ENCODE data around the gene PRKCA. TPM values are rescaled to one million over a fixed set of nuclear protein-coding genes. Genes with fewer than 3 reads are reported as not detected.

PRKCA gene
- total and polyA plus RNA-seq, 9 of the 15 experiments (the other 6 are each of a cell fraction or from before 2014, with no cell fraction given), result 3.2 to 33.0 (median 17.8) TPM

DNA sequence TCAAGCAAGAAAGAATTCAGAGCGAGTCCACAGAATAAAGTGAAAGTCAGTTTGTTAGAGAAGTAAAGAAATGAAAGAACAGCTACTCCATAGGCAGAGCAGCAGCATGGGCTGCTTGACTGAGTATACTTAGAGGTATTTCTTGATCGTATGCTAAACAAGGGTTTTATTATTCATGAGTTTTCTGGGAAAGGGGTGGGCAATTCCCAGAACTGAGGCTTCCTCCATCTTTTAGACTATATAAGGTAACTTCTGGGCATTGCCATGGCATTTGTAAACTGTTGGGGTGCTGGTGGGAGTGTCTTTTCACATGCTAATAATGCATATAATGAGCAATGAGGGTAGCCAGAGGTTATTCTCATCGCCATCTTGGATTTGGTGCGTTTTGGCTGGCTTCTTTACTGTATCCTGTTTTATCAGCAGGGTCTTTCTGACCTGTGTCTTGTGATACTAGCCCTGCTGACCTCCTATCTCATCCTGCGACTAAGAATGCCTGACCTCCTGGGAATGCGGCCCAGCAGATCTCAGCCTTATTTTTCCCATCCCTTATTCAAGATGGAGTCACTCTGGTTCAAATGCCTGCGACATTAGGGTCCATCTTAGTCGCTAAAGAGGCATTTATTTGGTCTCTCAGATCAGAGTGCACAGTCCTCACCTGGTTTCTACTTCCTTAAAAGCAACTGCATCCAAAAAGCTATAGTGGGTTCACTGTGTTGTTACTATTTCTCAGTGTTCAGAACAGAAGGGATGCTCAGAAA is 432.0 kb downstream of the PRKCA start (continued):
- TF ChIP-seq ZBTB17 (CRISPR knock-in tag; IDR thresholded peaks at IDR 0.05) (no peak; the same call in 1 of the 2 replicates), SMAD4 (CRISPR knock-in tag; conservative IDR thresholded peaks at IDR 0.05) (peak; percentile 83), GABPB1 (CRISPR knock-in tag; IDR thresholded peaks at IDR 0.05) (no peak), SRSF3 (IDR thresholded peaks at IDR 0.05; ENCODE audit: insufficient read depth, low read length) (no peak), JUN (IDR thresholded peaks at IDR 0.05; ENCODE audit: borderline replicate concordance, low read depth, low read length) (no peak), JUN (CRISPR knock-in tag; IDR thresholded peaks at IDR 0.05; ENCODE audit: borderline replicate concordance) (no peak)
- TF ChIP-seq, protein P1, sequence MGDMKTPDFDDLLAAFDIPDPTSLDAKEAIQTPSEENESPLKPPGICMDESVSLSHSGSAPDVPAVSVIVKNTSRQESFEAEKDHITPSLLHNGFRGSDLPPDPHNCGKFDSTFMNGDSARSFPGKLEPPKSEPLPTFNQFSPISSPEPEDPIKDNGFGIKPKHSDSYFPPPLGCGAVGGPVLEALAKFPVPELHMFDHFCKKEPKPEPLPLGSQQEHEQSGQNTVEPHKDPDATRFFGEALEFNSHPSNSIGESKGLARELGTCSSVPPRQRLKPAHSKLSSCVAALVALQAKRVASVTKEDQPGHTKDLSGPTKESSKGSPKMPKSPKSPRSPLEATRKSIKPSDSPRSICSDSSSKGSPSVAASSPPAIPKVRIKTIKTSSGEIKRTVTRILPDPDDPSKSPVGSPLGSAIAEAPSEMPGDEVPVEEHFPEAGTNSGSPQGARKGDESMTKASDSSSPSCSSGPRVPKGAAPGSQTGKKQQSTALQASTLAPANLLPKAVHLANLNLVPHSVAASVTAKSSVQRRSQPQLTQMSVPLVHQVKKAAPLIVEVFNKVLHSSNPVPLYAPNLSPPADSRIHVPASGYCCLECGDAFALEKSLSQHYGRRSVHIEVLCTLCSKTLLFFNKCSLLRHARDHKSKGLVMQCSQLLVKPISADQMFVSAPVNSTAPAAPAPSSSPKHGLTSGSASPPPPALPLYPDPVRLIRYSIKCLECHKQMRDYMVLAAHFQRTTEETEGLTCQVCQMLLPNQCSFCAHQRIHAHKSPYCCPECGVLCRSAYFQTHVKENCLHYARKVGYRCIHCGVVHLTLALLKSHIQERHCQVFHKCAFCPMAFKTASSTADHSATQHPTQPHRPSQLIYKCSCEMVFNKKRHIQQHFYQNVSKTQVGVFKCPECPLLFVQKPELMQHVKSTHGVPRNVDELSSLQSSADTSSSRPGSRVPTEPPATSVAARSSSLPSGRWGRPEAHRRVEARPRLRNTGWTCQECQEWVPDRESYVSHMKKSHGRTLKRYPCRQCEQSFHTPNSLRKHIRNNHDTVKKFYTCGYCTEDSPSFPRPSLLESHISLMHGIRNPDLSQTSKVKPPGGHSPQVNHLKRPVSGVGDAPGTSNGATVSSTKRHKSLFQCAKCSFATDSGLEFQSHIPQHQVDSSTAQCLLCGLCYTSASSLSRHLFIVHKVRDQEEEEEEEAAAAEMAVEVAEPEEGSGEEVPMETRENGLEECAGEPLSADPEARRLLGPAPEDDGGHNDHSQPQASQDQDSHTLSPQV (IDR thresholded peaks at IDR 0.05), result peak; percentile 93
- TF ChIP-seq, protein P2, sequence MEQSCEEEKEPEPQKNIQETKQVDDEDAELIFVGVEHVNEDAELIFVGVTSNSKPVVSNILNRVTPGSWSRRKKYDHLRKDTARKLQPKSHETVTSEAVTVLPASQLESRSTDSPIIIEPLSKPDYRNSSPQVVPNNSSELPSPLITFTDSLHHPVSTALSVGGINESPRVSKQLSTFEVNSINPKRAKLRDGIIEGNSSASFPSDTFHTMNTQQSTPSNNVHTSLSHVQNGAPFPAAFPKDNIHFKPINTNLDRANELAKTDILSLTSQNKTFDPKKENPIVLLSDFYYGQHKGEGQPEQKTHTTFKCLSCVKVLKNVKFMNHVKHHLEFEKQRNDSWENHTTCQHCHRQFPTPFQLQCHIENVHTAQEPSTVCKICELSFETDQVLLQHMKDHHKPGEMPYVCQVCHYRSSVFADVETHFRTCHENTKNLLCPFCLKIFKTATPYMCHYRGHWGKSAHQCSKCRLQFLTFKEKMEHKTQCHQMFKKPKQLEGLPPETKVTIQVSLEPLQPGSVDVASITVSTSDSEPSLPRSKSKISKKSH (CRISPR knock-in tag; IDR thresholded peaks at IDR 0.05), result no peak
- TF ChIP-seq, protein P3, sequence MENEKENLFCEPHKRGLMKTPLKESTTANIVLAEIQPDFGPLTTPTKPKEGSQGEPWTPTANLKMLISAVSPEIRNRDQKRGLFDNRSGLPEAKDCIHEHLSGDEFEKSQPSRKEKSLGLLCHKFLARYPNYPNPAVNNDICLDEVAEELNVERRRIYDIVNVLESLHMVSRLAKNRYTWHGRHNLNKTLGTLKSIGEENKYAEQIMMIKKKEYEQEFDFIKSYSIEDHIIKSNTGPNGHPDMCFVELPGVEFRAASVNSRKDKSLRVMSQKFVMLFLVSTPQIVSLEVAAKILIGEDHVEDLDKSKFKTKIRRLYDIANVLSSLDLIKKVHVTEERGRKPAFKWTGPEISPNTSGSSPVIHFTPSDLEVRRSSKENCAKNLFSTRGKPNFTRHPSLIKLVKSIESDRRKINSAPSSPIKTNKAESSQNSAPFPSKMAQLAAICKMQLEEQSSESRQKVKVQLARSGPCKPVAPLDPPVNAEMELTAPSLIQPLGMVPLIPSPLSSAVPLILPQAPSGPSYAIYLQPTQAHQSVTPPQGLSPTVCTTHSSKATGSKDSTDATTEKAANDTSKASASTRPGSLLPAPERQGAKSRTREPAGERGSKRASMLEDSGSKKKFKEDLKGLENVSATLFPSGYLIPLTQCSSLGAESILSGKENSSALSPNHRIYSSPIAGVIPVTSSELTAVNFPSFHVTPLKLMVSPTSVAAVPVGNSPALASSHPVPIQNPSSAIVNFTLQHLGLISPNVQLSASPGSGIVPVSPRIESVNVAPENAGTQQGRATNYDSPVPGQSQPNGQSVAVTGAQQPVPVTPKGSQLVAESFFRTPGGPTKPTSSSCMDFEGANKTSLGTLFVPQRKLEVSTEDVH (IDR thresholded peaks at IDR 0.05; ENCODE audit: low read depth, partially characterized antibody), result no peak
- TF ChIP-seq, protein P4, sequence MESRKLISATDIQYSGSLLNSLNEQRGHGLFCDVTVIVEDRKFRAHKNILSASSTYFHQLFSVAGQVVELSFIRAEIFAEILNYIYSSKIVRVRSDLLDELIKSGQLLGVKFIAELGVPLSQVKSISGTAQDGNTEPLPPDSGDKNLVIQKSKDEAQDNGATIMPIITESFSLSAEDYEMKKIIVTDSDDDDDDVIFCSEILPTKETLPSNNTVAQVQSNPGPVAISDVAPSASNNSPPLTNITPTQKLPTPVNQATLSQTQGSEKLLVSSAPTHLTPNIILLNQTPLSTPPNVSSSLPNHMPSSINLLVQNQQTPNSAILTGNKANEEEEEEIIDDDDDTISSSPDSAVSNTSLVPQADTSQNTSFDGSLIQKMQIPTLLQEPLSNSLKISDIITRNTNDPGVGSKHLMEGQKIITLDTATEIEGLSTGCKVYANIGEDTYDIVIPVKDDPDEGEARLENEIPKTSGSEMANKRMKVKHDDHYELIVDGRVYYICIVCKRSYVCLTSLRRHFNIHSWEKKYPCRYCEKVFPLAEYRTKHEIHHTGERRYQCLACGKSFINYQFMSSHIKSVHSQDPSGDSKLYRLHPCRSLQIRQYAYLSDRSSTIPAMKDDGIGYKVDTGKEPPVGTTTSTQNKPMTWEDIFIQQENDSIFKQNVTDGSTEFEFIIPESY (CRISPR knock-in tag; IDR thresholded peaks at IDR 0.05), result no peak
- TF ChIP-seq, protein P5, sequence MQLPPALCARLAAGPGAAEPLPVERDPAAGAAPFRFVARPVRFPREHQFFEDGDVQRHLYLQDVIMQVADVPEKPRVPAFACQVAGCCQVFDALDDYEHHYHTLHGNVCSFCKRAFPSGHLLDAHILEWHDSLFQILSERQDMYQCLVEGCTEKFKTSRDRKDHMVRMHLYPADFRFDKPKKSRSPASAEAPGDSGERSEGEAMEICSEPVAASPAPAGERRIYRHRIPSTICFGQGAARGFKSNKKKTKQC (CRISPR knock-in tag; IDR thresholded peaks at IDR 0.05), result no peak

Measured in K562 (cell line).